HEK293 (cell line): ENCODE measurements around the gene TMEM151B.

ENCODE experiments used
- EGR2 ChIP-seq: fragments of 450-650 bp; formaldehyde crosslinking; IDR thresholded peaks from 2 replicates; pipeline ENCODE4 v1.5.1; 2016; ENCODE audit warnings: low read depth, missing biosample characterization, missing genetic modification characterization
- HIC1 ChIP-seq: fragments of 450-650 bp; formaldehyde crosslinking; IDR thresholded peaks from 2 replicates; pipeline ENCODE4 v1.5.1; 2016; ENCODE audit warnings: missing biosample characterization, missing genetic modification characterization
- INSM2 ChIP-seq: fragments of 450-650 bp; formaldehyde crosslinking; IDR thresholded peaks from 2 replicates; pipeline ENCODE4 v1.5.1; 2016; ENCODE audit warnings: missing biosample characterization, missing genetic modification characterization
- OSR2 ChIP-seq: fragments of 450-650 bp; formaldehyde crosslinking; IDR thresholded peaks from 2 replicates; pipeline ENCODE4 v1.5.1; 2016; ENCODE audit warnings: missing biosample characterization, missing genetic modification characterization
- OVOL3 ChIP-seq: fragments of 450-650 bp; formaldehyde crosslinking; IDR thresholded peaks from 2 replicates; pipeline ENCODE4 v1.5.1; 2016; ENCODE audit warnings: missing biosample characterization, missing genetic modification characterization
- WT1 ChIP-seq: fragments of 450-650 bp; formaldehyde crosslinking; IDR thresholded peaks from 2 replicates; pipeline ENCODE4 v1.5.1; 2016; ENCODE audit warnings: missing biosample characterization, missing genetic modification characterization
- ZBTB1 ChIP-seq: fragments of 450-650 bp; formaldehyde crosslinking; IDR thresholded peaks from 2 replicates; pipeline ENCODE4 v1.5.1; 2016; ENCODE audit warnings: missing biosample characterization, missing genetic modification characterization
- ZBTB11 ChIP-seq: fragments of 450-650 bp; formaldehyde crosslinking; conservative IDR thresholded peaks from 2 replicates; pipeline ENCODE4 v1.5.1; 2016; ENCODE audit warnings: low read depth, missing biosample characterization, missing genetic modification characterization
- ZBTB48 ChIP-seq: fragments of 450-650 bp; formaldehyde crosslinking; IDR thresholded peaks from 2 replicates; pipeline ENCODE4 v1.5.1; 2016; ENCODE audit warnings: missing biosample characterization, missing genetic modification characterization
- ZBTB49 ChIP-seq: fragments of 450-650 bp; formaldehyde crosslinking; IDR thresholded peaks from 2 replicates; pipeline ENCODE4 v1.5.1; 2016; ENCODE audit warnings: missing biosample characterization, missing genetic modification characterization, low read depth
- ZBTB7A ChIP-seq: fragments of 450-650 bp; formaldehyde crosslinking; IDR thresholded peaks from 2 replicates; pipeline ENCODE4 v1.5.1; 2016; ENCODE audit warnings: low read depth, missing biosample characterization, missing genetic modification characterization
- ZNF133 ChIP-seq: fragments of 450-650 bp; formaldehyde crosslinking; IDR thresholded peaks from 2 replicates; pipeline ENCODE4 v1.5.1; 2016; ENCODE audit warnings: missing biosample characterization, missing genetic modification characterization
- ZNF174 ChIP-seq: fragments of 450-650 bp; formaldehyde crosslinking; IDR thresholded peaks from 2 replicates; pipeline ENCODE4 v1.5.0; 2017; ENCODE audit warnings: missing biosample characterization, mild to moderate bottlenecking, missing genetic modification characterization
- ZNF24 ChIP-seq: fragments of 450-650 bp; formaldehyde crosslinking; IDR thresholded peaks from 2 replicates; pipeline ENCODE4 v1.5.1; 2016; ENCODE audit warnings: missing biosample characterization, missing genetic modification characterization
- ZNF280D ChIP-seq: fragments of 450-650 bp; formaldehyde crosslinking; IDR thresholded peaks from 2 replicates; pipeline ENCODE4 v1.5.1; 2016; ENCODE audit warnings: missing biosample characterization, missing genetic modification characterization
- ZNF398 ChIP-seq: fragments of 450-650 bp; formaldehyde crosslinking; IDR thresholded peaks from 2 replicates; pipeline ENCODE4 v1.5.1; 2017; ENCODE audit warnings: missing biosample characterization, missing genetic modification characterization
- ZNF426 ChIP-seq: fragments of 450-650 bp; formaldehyde crosslinking; IDR thresholded peaks from 2 replicates; pipeline ENCODE4 v1.5.1; 2017; ENCODE audit warnings: missing biosample characterization, missing genetic modification characterization, mild to moderate bottlenecking, inconsistent platforms, moderate library complexity
- ZNF596 ChIP-seq: fragments of 450-650 bp; IDR thresholded peaks from 2 replicates; pipeline ENCODE4 v1.5.0; 2018; ENCODE audit warnings: missing biosample characterization, mild to moderate bottlenecking, missing genetic modification characterization, moderate library complexity
- ZNF624 ChIP-seq: fragments of 450-650 bp; formaldehyde crosslinking; IDR thresholded peaks from 2 replicates; pipeline ENCODE4 v1.5.1; 2017; ENCODE audit warnings: missing biosample characterization, missing genetic modification characterization
- ZNF692 ChIP-seq: fragments of 450-650 bp; formaldehyde crosslinking; IDR thresholded peaks from 2 replicates; pipeline ENCODE4 v1.5.1; 2016; ENCODE audit warnings: missing biosample characterization, missing genetic modification characterization
- ZSCAN16 ChIP-seq: fragments of 450-650 bp; formaldehyde crosslinking; IDR thresholded peaks from 2 replicates; pipeline ENCODE4 v1.5.1; 2016; ENCODE audit warnings: missing biosample characterization, missing genetic modification characterization

The TMEM151B gene

GRCh38 chr6:44246663-44247337 lies 23.4 kb upstream of the TMEM151B start, which contains the start of gene HSP90AB1 (continued):
- no peak for TF ChIP-seq ZBTB49 (tag by site-specific recombination)
- peak; percentile 64; the same call in 1 of the 2 replicates for TF ChIP-seq ZNF24 (tag by site-specific recombination)
- TF ChIP-seq ZBTB1 (tag by site-specific recombination) = 0 out of 2 replicates have a peak, but pooled peaks have one; percentile 15
- peak; percentile 100 for TF ChIP-seq ZNF692 (tag by site-specific recombination)
- TF ChIP-seq ZNF624 (tag by site-specific recombination) = peak; percentile 80; the same call in 1 of the 2 replicates
- peak; percentile 23 for TF ChIP-seq ZBTB7A
- 0 out of 2 replicates have a peak, but pooled peaks have one; percentile 35 for TF ChIP-seq ZNF133 (tag by site-specific recombination)
- no peak for TF ChIP-seq ZNF398 (tag by site-specific recombination)
- peak; percentile 12 for TF ChIP-seq EGR2 (tag by site-specific recombination)
- TF ChIP-seq HIC1 (tag by site-specific recombination) = no peak
- peak; percentile 72 for TF ChIP-seq INSM2 (tag by site-specific recombination)
- TF ChIP-seq WT1 (tag by site-specific recombination) = peak; percentile 44; the same call in 1 of the 2 replicates
- peak; percentile 22; the same call in 1 of the 2 replicates for TF ChIP-seq ZBTB11 (tag by site-specific recombination)
- 0 out of 2 replicates have a peak, but pooled peaks have one; percentile 29 for TF ChIP-seq ZBTB48 (tag by site-specific recombination)
- peak; percentile 34; the same call in 1 of the 2 replicates for TF ChIP-seq OSR2 (tag by site-specific recombination)
- 0 out of 2 replicates have a peak, but pooled peaks have one; percentile 7 for TF ChIP-seq ZSCAN16
- no peak for TF ChIP-seq ZNF596
- 0 out of 2 replicates have a peak, but pooled peaks have one; percentile 4 for TF ChIP-seq OVOL3 (tag by site-specific recombination)
- no peak for TF ChIP-seq ZNF426 (tag by site-specific recombination)
- TF ChIP-seq ZNF174 (tag by site-specific recombination) = no peak
- 0 out of 2 replicates have a peak, but pooled peaks have one; percentile 44 for TF ChIP-seq ZNF280D (tag by site-specific recombination)
